ENCODE data around the gene PHIP.

The PHIP gene

GRCh38 chr6:79011940-79012339 is 66.1 kb downstream of the PHIP start:
- no peak for DNase-seq (ENCODE audit: low read depth in 1 of 2, low spot score in 1 of 2)

- no peak for DNase-seq (ENCODE audit: low read depth in 1 of 2, low spot score in 1 of 2)
Observed at GRCh38 chr6:79010422-79010821, 67.6 kb downstream of the PHIP start.

- no peak for DNase-seq (ENCODE audit: low read depth in 1 of 2, low spot score in 1 of 2)
Observed at GRCh38 chr6:79009819-79010218, 68.2 kb downstream of the PHIP start.

GRCh38 chr6:79005497-79005896 is 72.6 kb downstream of the PHIP start:
- no peak for DNase-seq (ENCODE audit: low read depth in 1 of 2, low spot score in 1 of 2)

DNA sequence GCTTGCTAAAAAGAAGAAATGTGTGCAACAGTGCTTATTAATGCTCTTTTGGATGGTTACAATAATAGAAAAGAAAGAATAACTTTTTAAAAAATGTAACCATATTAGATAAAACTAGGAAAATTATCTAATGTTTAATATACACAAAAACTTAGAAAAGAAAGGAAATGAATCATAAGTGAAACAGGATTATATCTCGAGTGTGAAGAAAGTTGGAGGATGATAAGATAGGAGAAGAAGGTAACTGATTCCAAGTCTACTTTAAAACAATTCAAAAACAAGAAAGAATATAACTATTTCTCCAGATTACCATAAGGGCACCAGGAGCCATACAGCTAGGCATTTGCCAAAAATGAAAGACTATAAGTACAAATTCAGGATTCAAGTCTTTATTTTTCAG is 73.0 kb downstream of the PHIP start:
- no peak for DNase-seq (ENCODE audit: low read depth in 1 of 2, low spot score in 1 of 2)

DNA sequence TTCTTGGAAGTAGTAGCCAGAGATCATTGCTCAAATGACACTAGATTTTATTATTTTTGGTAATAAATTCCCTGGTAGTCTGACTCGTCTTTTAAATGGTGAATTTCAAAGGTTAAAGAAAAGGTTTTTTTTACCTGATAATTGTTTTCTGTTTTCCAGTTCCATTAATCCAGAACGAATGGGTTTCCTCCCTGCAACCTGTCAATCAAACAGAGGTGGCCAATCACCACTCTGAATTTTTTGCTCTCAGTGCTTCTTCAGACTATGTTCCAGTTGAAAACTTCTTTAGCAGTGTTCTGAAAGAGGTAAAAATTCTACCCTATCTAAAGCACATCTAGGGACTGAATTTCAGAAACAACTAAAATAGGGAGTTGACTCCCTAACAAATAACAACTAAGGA is 73.8 kb downstream of the PHIP start:
- DNase-seq (ENCODE audit: low read depth in 1 of 2, low spot score in 1 of 2): no peak

GRCh38 chr6:79001415-79001814 is 76.6 kb downstream of the PHIP start:
- DNase-seq (ENCODE audit: low read depth in 1 of 2, low spot score in 1 of 2): no peak

DNA sequence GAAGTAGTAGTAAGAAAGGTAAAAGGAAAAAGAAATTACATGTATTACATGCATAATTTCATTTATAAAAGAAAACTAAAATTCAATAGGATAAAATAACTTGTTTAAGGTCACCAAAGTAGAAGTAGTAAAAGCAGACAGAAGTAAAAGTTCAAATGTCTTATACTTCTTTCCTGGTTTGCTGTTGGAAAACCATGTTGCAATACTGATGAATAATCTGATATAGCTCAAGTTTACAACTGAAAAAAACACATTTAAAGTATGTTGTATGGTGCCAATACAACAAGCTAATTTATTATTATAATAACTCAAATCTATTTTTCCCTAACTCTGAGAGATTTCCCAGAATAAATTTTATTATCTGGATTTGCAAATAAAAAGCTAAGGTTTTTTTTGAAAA is 78.3 kb downstream of the PHIP start:
- DNase-seq (ENCODE audit: low read depth in 1 of 2, low spot score in 1 of 2): no peak

- DNase-seq (ENCODE audit: low read depth in 1 of 2, low spot score in 1 of 2): no peak
Observed at GRCh38 chr6:78995946-78996345, 82.1 kb downstream of the PHIP start.

GRCh38 chr6:78995346-78995745 is 82.7 kb downstream of the PHIP start:
- DNase-seq (ENCODE audit: low read depth in 1 of 2, low spot score in 1 of 2): no peak

DNA sequence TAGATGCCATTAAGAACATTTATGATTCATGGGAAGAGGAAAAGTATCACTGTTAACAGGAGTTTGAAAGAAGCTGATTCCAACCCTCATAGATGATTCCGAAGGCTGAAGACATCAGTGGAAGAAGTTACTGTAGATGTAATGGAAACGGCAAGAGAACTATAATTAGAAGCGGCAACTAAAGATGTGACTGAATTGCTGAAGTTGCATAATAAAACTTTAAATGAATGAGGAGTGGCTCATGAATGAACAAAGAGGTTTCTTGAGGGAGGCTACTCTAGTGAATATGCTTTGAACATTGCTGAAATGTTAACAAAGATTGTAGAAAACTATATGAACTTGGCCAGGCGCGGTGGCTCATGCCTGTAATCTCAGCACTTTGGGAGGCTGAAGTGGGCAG is 84.1 kb downstream of the PHIP start:
- no peak for DNase-seq (ENCODE audit: low read depth in 1 of 2, low spot score in 1 of 2)

- DNase-seq (ENCODE audit: low read depth in 1 of 2, low spot score in 1 of 2): no peak
Observed at GRCh38 chr6:78989191-78989590, 88.9 kb downstream of the PHIP start.

- DNase-seq (ENCODE audit: low read depth in 1 of 2, low spot score in 1 of 2): no peak
Observed at GRCh38 chr6:78986161-78986560, 91.9 kb downstream of the PHIP start.

DNA sequence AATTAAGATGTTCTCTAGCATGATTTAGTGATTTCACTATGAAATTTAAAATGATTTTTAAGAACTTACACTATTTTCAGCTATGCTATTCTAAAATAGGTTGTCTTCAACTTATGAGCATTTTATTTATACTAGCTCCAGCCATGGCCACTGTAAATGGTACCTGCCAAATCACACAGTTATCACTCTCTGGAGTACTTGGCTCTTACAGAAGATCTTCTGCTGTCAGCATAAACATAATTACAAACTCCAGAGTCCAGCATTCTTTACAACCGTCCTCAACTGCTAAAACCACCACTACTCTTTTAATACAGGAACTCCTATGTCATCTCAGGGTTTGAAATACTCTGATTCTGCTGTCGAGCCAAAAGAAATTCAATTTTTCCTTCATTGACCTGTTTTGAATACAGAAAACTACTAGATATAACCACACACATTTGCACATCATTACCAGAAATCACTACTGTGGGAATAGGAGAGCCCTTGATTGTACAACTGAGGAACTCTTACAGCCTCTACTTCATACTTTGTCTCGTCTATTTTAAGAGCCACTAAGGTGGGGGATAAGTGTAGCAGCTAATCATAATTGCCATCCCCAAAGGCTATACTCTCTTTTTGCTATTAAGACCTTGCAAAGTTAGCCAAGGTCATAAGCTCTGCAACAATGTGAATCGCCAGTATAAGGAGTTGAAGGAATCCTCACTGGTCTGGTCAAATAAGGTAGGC is 93.7 kb downstream of the PHIP start:
- DNase-seq (ENCODE audit: low read depth in 1 of 2, low spot score in 1 of 2): no peak

DNA sequence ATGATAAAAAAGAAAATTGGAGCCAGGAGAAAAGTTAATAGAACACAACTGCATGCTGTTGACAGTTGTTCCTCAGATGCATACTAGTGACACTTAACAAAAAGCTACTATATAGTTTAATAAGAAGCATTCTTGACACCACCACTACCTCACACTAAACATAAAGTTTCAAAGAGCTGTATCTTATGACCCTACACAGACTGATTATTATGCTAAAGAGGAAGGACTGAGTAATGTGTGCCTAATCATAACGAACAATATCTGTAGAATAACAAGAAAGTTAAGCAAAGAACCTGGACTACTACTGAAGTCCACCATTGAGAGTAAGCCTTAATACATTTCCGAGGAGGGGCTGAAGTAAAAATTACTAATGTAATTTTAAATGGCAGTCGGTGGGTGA is 110.9 kb downstream of the PHIP start:
- no peak for DNase-seq (ENCODE audit: low read depth in 1 of 2, low spot score in 1 of 2)

- DNase-seq (ENCODE audit: low read depth in 1 of 2, low spot score in 1 of 2): no peak
Observed at GRCh38 chr6:78966542-78966941, 111.5 kb downstream of the PHIP start.

GRCh38 chr6:78962448-78962847 is 115.6 kb downstream of the PHIP start:
- DNase-seq (ENCODE audit: low read depth in 1 of 2, low spot score in 1 of 2): no peak

- no peak for DNase-seq (ENCODE audit: low read depth in 1 of 2, low spot score in 1 of 2)
Observed at GRCh38 chr6:78954740-78955139, 123.3 kb downstream of the PHIP start.

- no peak for DNase-seq (ENCODE audit: low read depth in 1 of 2, low spot score in 1 of 2)
Observed at GRCh38 chr6:78953798-78954197, 124.3 kb downstream of the PHIP start.

GRCh38 chr6:78952362-78952761 is 125.7 kb downstream of the PHIP start:
- DNase-seq (ENCODE audit: low read depth in 1 of 2, low spot score in 1 of 2): no peak

- DNase-seq (ENCODE audit: low read depth in 1 of 2, low spot score in 1 of 2): no peak
Observed at GRCh38 chr6:78948785-78949184, 129.3 kb downstream of the PHIP start.

DNA sequence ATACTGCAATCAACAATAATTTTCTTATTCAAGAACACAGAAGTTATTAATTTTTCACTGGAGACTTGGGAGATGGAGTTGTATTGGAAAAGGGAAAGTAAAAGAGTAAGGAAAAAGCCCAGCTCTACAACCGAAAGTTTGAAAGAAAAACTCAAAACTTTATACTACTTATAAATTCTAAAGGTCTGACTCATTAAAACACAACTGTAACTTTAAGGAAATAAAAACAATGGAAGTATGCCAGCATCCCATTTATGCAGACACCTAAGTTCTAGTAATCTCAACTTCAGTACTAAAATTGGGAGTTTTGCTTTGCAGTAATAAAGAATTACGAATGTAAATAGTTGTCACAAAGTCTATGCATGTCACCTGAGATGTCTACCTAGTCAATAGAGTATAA is 130.1 kb downstream of the PHIP start:
- no peak for DNase-seq (ENCODE audit: low read depth in 1 of 2, low spot score in 1 of 2)

DNA sequence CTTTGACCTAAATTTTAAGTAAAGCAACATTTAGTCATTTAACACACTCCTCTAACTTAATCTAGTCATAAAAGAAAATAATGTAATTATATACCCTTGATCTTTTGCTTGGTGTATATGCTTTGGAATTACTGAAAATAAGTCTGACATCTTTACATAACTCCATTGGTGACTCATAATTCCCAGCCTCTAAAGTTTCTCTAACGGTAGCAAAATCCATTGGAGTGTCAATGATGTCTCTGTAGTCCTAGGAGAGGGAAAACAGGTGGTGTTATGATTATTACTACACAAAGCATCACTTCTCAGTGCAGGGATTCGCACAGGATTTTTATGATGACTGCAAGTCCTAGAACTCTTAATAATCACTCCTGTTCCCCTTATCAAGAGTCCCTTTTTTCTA is 130.5 kb downstream of the PHIP start:
- no peak for DNase-seq (ENCODE audit: low read depth in 1 of 2, low spot score in 1 of 2)

GRCh38 chr6:78942446-78942845 is 135.6 kb downstream of the PHIP start:
- no peak for DNase-seq (ENCODE audit: low read depth in 1 of 2, low spot score in 1 of 2)
